ENCODE data around the gene ASCL1.

ASCL1 gene

GRCh38 chr12:102990419-102990818 is 32.9 kb downstream of the ASCL1 start:
- DNase-seq (ENCODE audit: low read depth): no peak
- H3K4me3 ChIP-seq (ENCODE audit: low read depth, low read length): no peak overlapping the region
- TF ChIP-seq CTCF (conservative IDR thresholded peaks at IDR 0.05; ENCODE audit: low read depth, low read length): no peak

GRCh38 chr12:102992297-102992696 is 34.8 kb downstream of the ASCL1 start:
- TF ChIP-seq CTCF (conservative IDR thresholded peaks at IDR 0.05; ENCODE audit: low read depth, low read length): no peak
- H3K4me3 ChIP-seq (ENCODE audit: low read depth, low read length): no peak overlapping the region
- no peak for DNase-seq (ENCODE audit: low read depth)

- no peak overlapping the region for H3K4me3 ChIP-seq (ENCODE audit: low read depth, low read length)
- TF ChIP-seq CTCF (conservative IDR thresholded peaks at IDR 0.05; ENCODE audit: low read depth, low read length): no peak
- no peak for DNase-seq (ENCODE audit: low read depth)
Measured at GRCh38 chr12:102992720-102993119, 35.2 kb downstream of the ASCL1 start.

- H3K4me3 ChIP-seq (ENCODE audit: low read depth, low read length): no peak overlapping the region
- no peak for TF ChIP-seq CTCF (conservative IDR thresholded peaks at IDR 0.05; ENCODE audit: low read depth, low read length)
- no peak for DNase-seq (ENCODE audit: low read depth)
Measured at GRCh38 chr12:102993537-102993936, 36.1 kb downstream of the ASCL1 start.

- no peak for TF ChIP-seq CTCF (conservative IDR thresholded peaks at IDR 0.05; ENCODE audit: low read depth, low read length)
- no peak overlapping the region for H3K4me3 ChIP-seq (ENCODE audit: low read depth, low read length)
- no peak for DNase-seq (ENCODE audit: low read depth)
Measured at GRCh38 chr12:102995372-102995771, 37.9 kb downstream of the ASCL1 start.

Data from choroid plexus epithelial cell (primary cell).